Central memory CD4-positive, alpha-beta T cell (primary cell): ENCODE data around the gene OPA3.

Experiments used
- DNase-seq: peaks from one replicate; pipeline ENCODE4 v3.0.0; 2022

OPA3 gene

DNA sequence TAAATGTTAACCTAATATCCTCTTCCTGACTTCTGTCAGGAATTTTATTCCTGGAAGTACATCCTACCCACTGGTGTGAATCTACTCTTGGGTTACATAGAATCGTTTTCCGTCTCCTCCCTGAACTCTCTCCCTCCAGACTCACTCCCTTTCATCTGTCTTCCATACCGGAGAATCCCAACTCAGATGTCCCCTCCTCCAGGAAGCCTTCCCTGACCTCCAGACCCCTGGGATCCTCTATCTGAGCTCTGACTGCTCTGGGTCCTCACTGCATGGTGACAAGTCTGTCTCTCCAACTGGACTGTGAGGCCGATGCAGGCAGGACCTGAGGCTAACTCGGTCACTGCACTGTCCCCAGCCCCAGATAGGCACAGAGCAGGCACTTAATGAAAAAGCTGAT, 24.6 kb downstream of the OPA3 start:
- DNase-seq: no peak

DNA sequence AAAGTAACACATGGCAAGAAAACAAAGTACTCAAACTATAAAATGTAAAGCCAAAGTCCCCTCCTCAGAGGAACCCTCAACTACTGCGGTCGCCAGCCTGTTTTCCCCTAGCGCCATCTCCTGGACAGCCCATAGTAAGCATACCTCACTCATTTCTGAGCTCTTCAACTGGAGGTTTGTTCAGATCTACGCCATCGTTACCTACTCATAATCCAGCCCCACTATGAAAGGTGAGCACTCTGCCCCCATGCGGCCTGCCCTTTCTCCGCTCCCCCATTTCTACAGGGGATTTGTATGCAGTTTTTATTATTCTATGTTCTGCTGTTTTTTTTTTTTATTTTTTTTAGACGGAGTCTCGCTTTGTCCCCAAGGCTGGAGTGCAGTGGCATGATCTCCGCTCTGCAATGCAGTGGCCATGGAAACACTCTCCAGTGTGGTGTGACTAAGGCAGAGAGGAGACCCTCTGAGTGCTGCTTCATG, 26.2 kb downstream of the OPA3 start:
- DNase-seq: peak; percentile 71

DNA sequence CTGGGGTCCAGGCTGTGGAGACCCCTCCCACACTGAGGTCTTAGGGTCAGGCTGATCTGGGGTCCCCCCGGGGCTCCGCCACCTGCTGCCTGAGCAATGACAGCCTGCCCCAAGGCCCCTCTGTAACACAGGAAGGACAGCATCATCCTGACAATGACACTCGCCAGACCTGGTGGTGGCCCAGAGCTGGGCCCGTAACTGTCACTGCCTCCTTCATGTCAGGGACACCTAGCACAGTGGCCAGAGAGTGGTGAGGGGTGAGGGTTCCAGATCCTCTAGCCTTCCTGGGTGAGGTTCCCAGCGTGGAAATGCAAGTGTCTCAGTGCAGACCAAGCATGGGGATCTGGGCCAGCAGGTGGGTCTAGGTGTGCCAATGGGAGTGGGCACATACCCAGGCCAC, 27.8 kb downstream of the OPA3 start:
- no peak for DNase-seq

DNA sequence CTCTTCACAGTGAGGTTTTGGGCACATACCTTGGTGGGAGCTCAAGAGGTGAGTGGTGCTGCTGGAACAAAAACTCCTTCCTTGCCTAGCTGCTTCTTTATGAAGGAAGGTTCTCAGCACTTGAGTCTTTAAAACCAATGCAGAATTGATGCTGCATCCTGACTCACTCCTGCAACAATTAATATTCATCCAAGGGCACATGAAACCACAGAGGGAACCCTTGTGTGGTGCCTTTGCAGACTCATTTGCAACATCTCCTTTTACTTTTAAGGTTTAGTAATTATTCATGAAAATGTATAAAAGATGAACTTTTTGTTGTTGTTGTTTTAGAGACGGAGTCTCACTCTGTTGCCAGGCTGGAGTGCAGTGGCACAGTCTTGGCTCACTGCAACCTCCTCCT, 30.1 kb downstream of the OPA3 start:
- DNase-seq: no peak

DNA sequence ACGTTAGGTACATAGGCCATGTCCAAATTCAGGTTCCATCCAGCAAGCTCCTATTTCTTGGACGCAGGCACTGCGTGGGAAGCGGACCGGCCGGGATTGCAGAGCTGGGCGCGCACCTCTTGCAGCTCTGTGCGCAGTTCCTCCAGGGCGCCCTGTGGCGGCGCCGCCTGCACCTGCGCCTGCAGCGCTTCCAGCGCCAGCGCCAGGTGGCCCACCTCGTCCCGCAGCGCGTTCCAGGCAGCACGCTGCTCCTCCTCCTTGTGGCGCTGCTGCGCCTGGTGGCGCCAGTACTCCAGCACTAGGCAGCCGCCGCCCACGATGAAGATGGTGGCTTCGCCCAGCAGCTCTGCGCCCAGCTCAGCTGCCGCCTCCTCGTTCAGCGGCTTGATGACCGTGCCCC, 31.1 kb downstream of the OPA3 start:
- DNase-seq: no peak

DNA sequence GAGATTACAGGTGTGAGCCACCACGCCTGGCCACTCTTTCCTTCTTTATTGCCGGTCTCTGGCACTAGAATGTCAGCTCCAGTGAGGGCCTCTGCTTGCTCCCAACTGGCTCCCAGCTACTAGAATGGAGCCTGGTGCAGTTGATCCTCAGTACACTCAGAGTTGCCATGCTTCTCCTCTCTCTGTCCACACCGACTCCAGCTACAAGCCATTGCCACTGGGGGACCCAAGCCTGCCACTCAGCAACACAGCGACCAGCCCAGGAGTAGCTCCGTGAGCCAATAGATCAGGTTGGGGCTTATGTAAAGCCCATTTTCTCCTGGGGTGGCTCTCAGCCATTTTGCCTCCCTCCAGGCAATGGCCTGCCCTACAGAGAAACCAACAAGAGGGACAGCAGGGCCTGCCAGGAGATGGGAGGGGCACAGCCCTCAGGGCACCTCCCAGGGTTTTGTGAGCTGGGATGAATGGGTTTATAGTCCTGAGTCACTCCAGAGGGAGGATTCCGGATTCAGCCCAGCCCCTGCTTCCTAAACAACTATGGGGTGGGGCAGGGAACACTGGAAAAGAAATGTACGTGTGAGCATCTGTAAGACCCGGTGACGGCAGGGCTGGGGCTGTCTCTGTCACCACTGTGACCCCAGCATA, 36.5 kb downstream of the OPA3 start:
- DNase-seq: no peak

DNA sequence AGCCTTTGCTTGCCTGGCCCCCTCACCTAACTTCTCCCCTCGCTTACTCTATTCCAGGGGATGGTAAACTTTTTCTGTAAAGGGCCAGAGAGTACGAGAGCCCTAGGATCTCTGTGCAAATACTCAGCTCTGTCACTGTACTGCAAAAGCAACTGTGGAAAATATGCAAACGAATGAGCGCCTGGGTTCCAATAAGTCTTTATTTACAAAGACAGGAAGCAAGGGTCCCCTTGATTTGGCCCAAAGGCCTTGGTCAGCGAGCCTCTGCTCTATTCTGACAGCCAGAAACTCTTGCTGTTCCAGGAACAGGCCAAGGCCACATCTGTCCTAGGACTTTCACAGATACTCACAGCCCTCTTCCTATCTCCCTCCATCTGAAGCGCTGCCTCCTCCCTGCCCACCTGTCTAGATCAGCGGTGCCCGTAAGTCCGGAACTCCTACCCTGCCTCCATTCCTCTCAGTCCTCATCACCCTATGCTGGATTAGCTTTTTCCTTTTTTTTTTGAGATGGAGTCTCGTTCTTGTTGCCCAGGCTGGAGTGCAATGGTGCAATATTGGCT, 37.3 kb downstream of the OPA3 start:
- DNase-seq: no peak

DNA sequence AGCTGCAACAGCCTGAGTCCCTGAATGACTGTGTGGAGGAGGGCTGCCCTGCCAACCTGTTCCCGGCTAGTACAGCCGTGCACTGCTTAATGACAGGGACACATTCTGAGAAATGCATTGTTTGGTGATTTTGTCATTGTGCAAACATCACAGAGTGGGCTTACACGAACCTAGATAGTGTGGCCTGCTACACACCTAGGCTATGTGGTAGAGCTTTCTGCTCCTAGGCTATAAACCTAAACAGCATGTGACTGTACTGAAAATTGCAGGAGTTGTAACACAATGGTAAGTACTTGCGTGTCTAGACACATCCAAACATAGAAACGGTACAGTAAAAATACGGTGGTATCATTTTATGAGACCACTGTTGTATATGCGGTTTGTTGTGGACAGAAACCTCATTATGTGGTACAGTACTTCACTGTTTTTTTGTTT, 42.4 kb downstream of the OPA3 start:
- no peak for DNase-seq

DNA sequence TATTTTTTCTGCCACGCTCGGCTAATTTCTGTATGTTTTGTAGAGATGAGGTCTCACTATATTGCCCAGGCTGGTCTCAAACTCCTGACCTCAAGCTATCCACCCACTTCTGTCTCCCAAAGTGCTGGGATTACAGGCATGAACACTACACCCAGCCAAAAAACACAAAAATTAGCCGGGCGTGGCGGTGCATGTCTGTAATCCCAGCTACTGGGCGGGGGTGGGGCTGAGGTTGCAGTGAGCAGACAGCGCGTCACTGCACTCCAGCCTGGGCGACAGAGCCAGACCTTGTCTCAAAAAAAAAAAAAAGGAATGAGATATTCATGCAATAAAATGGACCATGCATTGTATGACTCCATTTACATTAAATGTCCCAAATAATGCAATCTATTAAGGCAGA, 45.1 kb downstream of the OPA3 start:
- no peak for DNase-seq

DNA sequence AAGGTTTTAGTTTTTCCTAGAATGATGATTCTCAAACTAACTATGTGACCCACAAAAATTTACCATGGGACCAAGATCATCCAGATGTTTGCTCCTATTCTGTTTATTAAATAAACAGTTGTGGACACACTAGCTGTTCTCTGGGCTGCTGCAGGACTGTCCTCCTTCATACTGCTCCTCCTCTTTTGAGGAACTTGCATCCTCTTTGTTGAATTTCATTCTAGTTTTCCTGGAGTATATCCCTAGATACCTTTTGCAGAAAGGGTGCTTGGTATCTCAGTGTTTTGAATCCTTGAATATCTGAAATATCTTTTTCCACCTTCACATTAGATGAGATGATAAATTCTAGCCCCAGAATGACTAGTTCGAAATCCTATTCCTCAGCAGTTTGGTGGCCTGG, 53.3 kb downstream of the OPA3 start:
- DNase-seq: no peak

DNA sequence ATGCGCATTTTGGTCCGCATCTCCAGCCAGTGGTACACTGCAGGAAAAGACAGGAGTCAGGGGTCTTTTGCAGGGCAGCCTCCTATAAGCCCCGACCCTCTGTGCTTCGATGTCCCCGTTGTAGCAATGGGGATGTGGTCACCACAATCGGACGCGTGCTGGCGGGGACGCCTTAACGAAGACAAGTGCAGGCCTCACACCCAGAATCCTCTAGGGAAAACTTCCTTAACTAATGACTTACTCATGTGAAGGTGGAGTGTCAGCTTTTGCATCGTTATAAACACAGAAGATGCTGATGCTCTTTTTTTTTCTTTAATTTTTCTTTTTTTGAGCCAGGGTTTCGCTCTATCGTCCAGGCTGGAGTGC, 55.2 kb downstream of the OPA3 start:
- DNase-seq: no peak

DNA sequence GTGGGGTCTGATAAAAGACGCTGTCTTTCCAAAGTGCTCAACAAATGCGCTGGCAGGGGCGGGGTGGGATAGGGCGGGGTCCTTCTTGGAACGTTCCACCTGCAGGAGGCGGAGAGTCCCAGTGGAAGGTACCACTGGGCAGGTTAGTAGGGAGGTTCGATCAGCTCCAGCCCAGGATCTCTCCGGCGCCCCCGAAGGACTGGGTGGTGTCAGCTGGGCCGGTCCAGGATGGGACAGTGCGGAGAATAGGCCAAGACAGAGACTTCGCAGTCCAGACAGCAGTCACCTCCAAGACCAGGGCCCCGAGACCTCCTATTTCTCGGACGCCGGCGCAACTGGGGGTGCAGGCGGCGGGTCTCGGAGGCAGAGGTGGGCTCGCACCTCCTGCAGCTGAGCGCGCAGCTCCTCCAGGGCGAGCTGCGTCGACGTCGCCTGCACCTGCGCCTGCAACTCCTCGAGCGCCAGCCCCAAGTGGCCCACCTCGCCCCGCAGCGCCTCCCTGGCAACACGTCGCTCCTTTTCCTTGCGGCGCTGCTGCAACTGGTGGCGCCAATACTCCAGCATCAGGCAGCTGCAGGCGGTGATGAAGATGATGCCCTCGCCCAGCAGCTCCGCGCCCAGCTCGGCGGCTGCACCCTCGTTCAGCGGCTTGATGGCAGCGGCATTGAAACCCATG, 55.7 kb downstream of the OPA3 start:
- no peak for DNase-seq

DNA sequence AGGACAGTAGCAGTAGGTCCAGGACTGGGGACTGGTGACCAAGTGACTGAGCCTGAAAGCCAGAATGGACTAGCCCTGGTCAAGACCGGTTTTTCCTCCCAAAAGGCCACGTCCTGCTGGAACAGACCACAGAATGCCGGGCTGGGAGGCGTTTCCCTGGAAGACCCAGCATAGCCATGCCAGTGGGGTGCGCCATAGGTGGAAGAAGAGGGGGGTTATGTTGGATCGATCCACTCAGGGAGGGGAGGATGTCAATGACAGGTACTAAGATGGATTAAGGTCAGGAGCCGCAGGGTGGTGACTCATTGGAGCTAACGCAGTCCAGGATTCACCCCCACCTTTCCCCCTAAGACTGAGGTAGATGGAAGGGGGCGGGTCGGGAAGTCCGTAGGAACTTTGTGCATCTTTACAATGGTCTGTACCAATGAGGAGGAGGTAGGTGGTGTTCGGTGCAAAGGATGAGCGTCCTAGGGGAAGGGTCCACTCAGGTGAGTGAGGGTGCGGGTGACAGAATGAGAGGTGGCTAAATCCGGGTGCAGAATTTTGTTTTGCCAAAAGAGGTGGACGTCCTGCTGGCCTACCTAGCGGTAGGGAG, 56.4 kb downstream of the OPA3 start:
- DNase-seq: no peak

DNA sequence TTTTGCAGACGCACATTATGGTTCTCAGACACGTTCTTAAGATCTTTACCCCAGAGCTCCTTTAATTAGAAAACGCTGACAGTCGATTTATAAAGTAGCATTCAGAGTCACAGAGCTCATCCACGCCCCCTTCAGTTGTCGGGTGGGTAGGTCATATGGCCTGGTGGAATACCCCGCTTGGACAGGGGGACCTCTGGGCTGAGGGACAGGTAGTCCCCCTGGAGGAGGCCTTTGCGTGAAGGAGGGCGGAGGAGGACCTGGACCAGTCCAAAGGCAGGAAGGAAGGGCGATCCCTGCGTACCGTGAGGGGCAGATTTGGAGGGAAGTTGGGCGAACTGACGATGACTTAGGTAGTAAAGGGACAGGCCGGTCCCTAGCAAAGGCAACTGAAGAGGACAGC, 56.9 kb downstream of the OPA3 start:
- no peak for DNase-seq

DNA sequence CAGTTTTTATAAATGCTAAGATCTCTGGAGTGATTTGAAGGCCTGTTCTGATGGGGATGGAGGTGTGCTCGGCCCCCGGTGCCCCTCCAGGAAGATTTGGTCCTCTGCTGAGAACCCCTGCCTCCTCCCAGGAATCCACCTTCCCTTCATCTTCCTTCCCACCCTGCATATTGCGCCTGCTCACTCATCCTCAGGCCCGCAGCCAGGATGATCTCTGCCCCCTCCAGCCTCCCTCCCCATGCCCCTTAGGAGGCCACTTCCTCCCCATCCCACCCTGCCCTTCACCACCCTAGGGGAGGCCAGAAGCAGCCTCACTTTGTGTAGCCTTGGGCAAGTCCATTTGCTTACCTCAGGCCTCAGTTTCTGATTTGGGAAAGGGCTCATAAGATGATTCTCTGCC, 57.6 kb downstream of the OPA3 start:
- no peak for DNase-seq

DNA sequence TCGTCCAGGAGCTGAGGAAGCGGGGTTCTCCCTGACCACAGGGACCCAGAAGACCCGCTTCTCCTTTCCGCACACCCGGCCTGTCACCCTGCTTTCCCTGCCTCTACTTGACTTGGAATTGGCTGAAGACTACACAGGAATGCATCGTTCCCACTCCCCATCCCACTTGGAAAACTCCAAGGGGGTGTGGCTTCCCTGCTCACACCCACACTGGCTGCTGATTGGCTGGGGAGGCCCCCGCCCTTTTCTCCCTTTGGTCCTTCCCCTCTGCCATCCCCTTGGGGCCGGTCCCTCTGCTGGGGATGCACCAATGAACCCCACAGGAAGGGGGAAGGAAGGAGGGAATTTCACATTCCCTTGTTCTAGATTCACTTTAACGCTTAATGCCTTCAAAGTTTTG, 58.5 kb downstream of the OPA3 start:
- DNase-seq: no peak

DNA sequence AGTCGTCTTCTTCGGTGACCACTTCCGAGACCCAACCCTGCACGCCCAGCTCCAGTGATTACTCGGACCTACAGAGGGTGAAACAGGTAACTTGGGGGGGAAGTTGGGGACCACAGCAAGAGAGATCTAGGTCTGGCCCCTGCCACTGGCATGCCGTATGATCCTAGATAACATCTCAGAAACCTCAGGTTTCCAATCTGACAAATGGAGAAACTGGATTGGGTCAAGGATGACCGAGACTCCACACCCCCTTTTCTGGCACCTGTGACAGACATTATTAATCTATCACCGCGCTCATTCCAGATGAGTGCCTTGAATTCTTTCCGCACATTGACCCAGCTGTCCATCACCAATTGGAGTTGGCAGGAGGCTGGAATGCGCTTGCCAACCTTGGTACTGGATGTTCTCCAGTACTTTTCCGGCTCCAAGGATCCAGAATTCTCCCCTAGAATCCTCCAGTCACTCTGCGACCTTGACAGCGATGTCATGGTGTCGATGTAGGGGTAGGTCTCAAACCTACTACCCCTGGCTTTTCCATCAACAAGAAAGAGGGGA, 60.0 kb downstream of the OPA3 start:
- DNase-seq: no peak

DNA sequence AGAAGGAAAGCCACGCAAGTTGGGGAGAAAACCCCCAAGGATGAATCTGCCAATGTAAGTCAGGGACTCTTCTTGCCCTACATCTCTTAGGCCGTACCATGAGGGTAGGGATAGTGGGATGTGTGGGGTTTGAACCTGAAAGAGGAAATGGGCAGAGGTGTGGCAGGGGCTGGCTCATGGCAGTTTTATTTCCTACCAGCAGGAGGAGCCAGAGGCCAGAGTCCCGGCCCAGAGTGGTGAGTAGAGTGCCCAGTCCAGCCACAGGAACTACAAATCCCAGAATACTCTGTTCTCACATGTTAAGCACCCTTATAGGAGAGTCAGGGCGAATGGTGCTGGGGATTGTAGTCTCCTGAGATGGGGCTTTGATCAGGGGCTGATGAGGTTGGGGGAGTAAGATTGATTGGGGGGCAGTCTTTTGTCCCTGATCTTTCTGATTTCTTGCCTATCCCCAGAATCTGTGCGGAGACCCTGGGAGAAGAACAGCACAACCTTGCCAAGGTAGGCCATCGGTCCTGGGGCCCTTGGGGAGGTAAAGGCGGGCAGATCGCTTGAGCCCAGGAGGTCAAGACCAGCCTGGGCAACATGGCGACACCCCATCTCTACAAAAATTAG, 60.9 kb downstream of the OPA3 start:
- DNase-seq: peak; percentile 78

DNA sequence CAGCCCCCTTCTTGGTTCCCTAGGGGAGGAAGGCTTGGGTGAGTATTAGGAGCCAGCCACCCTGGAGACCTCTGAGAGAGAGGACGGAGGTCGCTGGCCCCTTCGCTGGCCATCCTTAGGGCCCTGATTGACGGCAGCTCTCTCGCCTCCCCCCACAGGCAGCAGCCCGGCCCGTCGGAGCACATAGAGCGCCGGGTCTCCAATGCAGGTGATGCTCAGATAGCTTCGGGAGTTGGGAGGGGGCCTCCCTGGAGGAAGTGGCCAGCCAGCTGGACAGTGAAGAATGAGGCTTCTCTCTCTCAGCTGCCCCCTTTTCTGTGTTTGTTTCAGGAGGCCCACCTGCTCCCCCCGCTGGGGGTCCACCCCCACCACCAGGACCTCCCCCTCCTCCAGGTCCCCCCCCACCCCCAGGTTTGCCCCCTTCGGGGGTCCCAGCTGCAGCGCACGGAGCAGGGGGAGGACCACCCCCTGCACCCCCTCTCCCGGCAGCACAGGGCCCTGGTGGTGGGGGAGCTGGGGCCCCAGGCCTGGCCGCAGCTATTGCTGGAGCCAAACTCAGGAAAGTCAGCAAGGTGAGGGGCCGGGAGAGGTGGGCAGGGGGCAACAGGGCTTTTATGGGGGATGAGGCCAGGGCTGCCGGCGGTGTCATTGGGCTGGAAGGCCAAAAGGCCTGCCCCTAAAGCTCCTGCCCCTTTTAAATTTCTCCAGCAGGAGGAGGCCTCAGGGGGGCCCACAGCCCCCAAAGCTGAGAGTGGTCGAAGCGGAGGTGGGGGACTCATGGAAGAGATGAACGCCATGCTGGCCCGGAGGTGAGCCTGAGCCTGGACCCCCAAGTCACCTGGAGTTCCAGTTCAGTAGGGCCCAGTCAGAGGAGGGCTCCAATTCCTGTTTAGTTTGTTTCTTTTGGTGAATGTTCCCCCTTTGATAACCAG, 62.3 kb downstream of the OPA3 start:
- no peak for DNase-seq

DNA sequence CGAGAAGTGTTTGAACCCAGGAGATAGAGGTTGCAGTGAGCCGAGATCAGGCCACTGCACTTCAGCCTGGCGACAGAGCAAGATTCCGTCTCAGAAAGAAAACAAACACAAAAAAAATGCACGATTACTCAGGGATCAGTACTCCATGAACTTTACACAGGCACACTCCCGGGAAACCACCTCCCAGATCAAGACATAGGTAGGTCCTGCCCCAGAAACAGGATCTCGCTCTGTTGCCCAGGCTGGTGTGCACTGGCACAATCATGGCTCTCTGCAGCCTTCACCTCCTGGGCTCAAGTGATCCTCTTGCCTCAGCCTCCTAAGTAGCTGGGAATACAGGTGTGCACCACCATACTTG, 66.2 kb downstream of the OPA3 start:
- DNase-seq: no peak

DNA sequence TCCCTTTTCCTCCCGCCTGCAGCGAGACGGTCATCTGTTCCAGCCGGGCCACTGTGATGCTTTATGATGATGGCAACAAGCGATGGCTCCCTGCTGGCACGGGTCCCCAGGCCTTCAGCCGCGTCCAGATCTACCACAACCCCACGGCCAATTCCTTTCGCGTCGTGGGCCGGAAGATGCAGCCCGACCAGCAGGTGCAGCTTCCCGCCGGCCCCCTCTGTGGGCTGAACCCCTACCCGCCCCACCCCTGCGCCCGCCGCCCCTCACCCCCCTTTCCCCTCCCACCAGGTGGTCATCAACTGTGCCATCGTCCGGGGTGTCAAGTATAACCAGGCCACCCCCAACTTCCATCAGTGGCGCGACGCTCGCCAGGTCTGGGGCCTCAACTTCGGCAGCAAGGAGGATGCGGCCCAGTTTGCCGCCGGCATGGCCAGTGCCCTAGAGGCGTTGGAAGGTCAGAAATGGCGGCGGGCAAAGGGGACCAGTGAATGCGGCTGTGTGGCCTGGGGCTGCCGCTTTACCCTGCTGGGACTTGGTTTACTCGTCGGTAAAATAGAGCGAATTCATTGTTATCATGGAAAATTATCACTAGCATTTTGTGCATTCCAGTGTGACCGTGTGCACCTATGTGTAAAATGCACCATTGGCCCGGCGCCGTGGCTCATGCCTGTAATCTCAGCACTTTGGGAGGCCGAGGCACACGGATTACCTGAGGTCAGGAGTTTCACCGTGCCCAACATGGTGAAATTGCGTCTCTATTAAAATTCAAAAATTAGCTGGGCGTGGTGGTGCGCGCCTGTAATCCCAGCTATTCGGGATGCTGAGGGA, 66.7 kb downstream of the OPA3 start:
- DNase-seq: no peak
